GM12873 (cell line): Measurements from ENCODE around the gene CD200R1L.

ENCODE experiments used
- CTCF ChIP-seq: IDR thresholded peaks from 2 replicates; pipeline ENCODE4 v1.5.1; 2012; ENCODE audit warnings: low read depth, mild to moderate bottlenecking, moderate library complexity, low read length, control low read depth; ENCODE audit not compliant: insufficient read depth; ENCODE audit errors: missing control alignments

Gene CD200R1L

GRCh38 chr3:112856537-112856936, 9.9 kb upstream of the CD200R1L start:
- no peak for TF ChIP-seq CTCF

- TF ChIP-seq CTCF = no peak
Observed at GRCh38 chr3:112855883-112856282, 9.2 kb upstream of the CD200R1L start.

GRCh38 chr3:112848196-112848595, 1.5 kb upstream of the CD200R1L start:
- TF ChIP-seq CTCF = no peak

GRCh38 chr3:112847692-112848091, 1.0 kb upstream of the CD200R1L start:
- TF ChIP-seq CTCF = no peak

- TF ChIP-seq CTCF = no peak
Observed at GRCh38 chr3:112845772-112846171, 892 bp downstream of the CD200R1L start.

- no peak for TF ChIP-seq CTCF
Observed at GRCh38 chr3:112829046-112829445, 17.6 kb downstream of the CD200R1L start.

- no peak for TF ChIP-seq CTCF
Observed at GRCh38 chr3:112822064-112823055, 24.3 kb downstream of the CD200R1L start.
